Measurements from ENCODE around the gene TMEM132D.

The TMEM132D gene

DNA sequence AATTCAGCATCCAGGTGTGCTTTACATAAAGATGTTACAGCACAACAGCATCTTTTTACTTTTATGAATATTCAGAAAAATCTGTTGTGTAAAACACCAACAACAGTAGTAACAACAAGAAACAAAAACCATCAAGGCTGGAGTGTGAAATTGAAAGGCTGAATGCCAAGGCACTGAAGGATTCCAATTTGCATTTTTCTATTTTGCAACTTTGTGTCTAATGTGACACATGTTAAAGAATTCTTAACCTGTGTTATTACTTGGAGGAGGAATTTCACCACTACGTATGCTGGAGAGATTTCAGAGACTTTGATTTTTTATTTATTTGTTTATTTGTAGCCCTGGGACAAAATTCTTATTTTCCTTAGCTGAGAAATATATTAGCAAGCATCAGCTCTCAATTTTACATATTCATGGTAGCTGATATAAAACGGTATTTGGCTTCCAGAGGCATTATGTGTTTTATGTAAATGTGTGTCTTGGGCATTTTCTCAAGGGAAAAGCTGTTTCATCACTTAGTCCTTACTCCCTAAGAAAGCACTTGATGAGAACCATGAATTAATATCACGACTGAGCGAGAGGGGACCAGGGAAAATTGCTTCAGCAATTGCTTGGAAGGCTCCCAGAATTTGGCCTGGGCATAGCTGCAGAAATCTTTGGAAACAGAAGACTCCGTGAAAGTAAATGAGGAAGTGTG lies 475.4 kb downstream of the TMEM132D start:
- no peak for ATAC-seq (ENCODE audit: low read depth)
- Mint-ChIP-seq H3K27ac (no peak overlapping the region), H3K36me3 (no peaks in the 10 kb centered on the region), H3K4me3 (no peak overlapping the region), H3K9me3 (peaks cover 7% of the 10 kb centered on the region), H3K4me1 (no peaks in the 10 kb centered on the region), H3K27me3 (no peaks in the 10 kb centered on the region)
- DNase-seq (ENCODE audit: low spot score in 2 of 2), result no peak

- DNase-seq (ENCODE audit: low spot score in 2 of 2) (no peak), ATAC-seq (ENCODE audit: low read depth) (no peak)
- no peak overlapping the region for H3K4me3 Mint-ChIP-seq
- H3K4me1 Mint-ChIP-seq, result no peaks in the 10 kb centered on the region
- peaks cover 3% of the 10 kb centered on the region for H3K9me3 Mint-ChIP-seq
- no peak overlapping the region for H3K27ac Mint-ChIP-seq
- no peaks in the 10 kb centered on the region for H3K36me3 Mint-ChIP-seq
- no peaks in the 10 kb centered on the region for H3K27me3 Mint-ChIP-seq
These were observed 480.7 kb downstream of the TMEM132D start for GRCh38 chr12:129423041-129423580.

- Mint-ChIP-seq H3K27ac (no peak overlapping the region), H3K27me3 (no peaks in the 10 kb centered on the region), H3K36me3 (no peaks in the 10 kb centered on the region), H3K9me3 (peaks cover 7% of the 10 kb centered on the region), H3K4me1 (no peaks in the 10 kb centered on the region), H3K4me3 (no peak overlapping the region)
- DNase-seq (ENCODE audit: low spot score in 2 of 2) (no peak), ATAC-seq (ENCODE audit: low read depth) (no peak)
These were observed 490.5 kb downstream of the TMEM132D start for GRCh38 chr12:129413295-129413694.

DNA sequence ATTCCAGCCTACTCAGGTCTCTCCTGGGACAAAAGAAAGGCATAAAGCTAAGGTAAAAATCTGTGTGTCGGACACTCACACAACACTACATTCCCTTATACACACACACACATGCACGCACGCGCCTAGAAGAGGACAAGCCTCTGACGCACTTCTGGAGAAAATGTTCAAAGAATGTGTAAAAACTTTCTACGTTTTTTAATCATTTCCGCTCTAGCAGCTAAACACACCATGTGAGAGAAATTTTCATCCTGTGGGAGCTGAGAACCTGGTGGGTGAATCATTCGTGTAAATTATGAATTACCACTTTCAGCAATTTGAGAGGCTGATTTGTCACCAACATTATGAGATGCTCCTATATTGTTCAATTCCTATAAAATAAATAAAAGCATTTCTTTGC lies 494.5 kb downstream of the TMEM132D start:
- ATAC-seq (ENCODE audit: low read depth) (no peak), DNase-seq (ENCODE audit: low spot score in 2 of 2) (no peak)
- no peaks in the 10 kb centered on the region for H3K36me3 Mint-ChIP-seq
- no peak overlapping the region for H3K4me3 Mint-ChIP-seq
- no peaks in the 10 kb centered on the region for H3K27me3 Mint-ChIP-seq
- H3K4me1 Mint-ChIP-seq, result no peaks in the 10 kb centered on the region
- no peak overlapping the region for H3K27ac Mint-ChIP-seq
- peaks cover 3% of the 10 kb centered on the region for H3K9me3 Mint-ChIP-seq

DNA sequence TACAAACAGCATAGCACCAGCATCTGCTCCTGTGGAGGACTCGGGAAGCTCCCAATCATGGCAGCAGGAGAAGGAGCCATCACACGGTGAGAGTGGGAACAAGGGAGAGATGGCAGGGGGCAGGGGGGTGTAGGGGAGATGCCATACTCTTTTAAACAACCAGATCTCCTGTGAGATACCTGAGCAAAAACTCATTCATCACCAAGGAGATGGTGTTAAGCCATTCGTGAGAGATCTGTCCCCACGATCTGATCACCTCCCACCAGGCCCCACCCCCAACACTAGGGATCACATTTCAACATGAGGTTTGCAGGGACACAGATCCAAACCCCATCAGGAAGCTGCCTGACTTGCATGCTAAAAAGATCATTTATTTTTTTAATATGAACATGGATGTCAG lies 499.3 kb downstream of the TMEM132D start:
- H3K4me1 Mint-ChIP-seq, result no peaks in the 10 kb centered on the region
- ATAC-seq (ENCODE audit: low read depth), result no peak

DNA sequence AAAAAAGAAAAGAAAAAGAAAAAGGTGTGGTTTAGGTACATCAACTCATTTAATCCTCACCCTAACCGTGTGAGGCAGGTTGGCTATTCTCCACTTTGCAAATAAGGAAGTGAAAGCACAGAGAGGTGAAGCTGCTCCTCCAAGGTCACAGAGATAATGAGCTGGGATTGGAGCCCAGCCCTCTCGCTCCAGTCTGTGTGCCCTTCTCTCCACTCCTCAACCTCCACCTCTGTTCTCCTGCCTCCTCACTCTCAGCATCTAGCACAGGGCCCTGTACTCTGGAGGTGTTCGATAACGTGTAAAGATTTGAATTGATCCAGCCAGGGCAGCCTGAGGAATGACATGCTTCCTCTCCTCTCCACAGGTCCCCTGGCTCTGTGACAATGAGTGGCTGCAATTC lies 502.3 kb downstream of the TMEM132D start:
- Mint-ChIP-seq H3K9me3 (peaks cover 9% of the 10 kb centered on the region), H3K36me3 (no peaks in the 10 kb centered on the region), H3K4me1 (no peaks in the 10 kb centered on the region), H3K4me3 (no peak overlapping the region), H3K27me3 (no peaks in the 10 kb centered on the region), H3K27ac (no peak overlapping the region)
- no peak for DNase-seq (ENCODE audit: low spot score in 2 of 2)
- ATAC-seq (ENCODE audit: low read depth), result no peak

More for the DNA sequence above, 499.3 kb downstream of the TMEM132D start:
- Mint-ChIP-seq H3K4me3 (no peak overlapping the region), H3K9me3 (peaks cover 4% of the 10 kb centered on the region), H3K36me3 (no peaks in the 10 kb centered on the region), H3K27me3 (no peaks in the 10 kb centered on the region), H3K27ac (no peak overlapping the region)
- no peak for DNase-seq (ENCODE audit: low spot score in 2 of 2)

- Mint-ChIP-seq H3K4me1 (no peaks in the 10 kb centered on the region), H3K27ac (no peak overlapping the region), H3K9me3 (peaks cover 2% of the 10 kb centered on the region), H3K36me3 (no peaks in the 10 kb centered on the region), H3K27me3 (no peaks in the 10 kb centered on the region), H3K4me3 (no peak overlapping the region)
- no peak for ATAC-seq (ENCODE audit: low read depth)
- DNase-seq (ENCODE audit: low spot score in 2 of 2), result no peak
These were observed 509.5 kb downstream of the TMEM132D start for GRCh38 chr12:129394177-129394825.

GRCh38 chr12:129393357-129393937 lies 510.4 kb downstream of the TMEM132D start:
- H3K27ac Mint-ChIP-seq, result no peak overlapping the region
- ATAC-seq (ENCODE audit: low read depth), result no peak

GRCh38 chr12:129385637-129385990 lies 518.2 kb downstream of the TMEM132D start:
- Mint-ChIP-seq H3K36me3 (no peaks in the 10 kb centered on the region), H3K27me3 (no peaks in the 10 kb centered on the region), H3K9me3 (no peaks in the 10 kb centered on the region), H3K4me3 (no peak overlapping the region), H3K4me1 (no peaks in the 10 kb centered on the region), H3K27ac (no peak overlapping the region)
- DNase-seq (ENCODE audit: low spot score in 2 of 2), result no peak
- no peak for ATAC-seq (ENCODE audit: low read depth)

More at GRCh38 chr12:129393357-129393937, 510.4 kb downstream of the TMEM132D start:
- DNase-seq (ENCODE audit: low spot score in 2 of 2), result no peak
- Mint-ChIP-seq H3K27me3 (no peaks in the 10 kb centered on the region), H3K4me1 (no peaks in the 10 kb centered on the region), H3K4me3 (no peak overlapping the region), H3K9me3 (no peaks in the 10 kb centered on the region), H3K36me3 (no peaks in the 10 kb centered on the region)

GRCh38 chr12:129383956-129384355 lies 519.9 kb downstream of the TMEM132D start:
- no peaks in the 10 kb centered on the region for H3K27me3 Mint-ChIP-seq
- H3K27ac Mint-ChIP-seq, result no peak overlapping the region
- no peak overlapping the region for H3K4me3 Mint-ChIP-seq
- H3K36me3 Mint-ChIP-seq, result no peaks in the 10 kb centered on the region
- no peaks in the 10 kb centered on the region for H3K9me3 Mint-ChIP-seq
- DNase-seq (ENCODE audit: low spot score in 2 of 2) (no peak), ATAC-seq (ENCODE audit: low read depth) (no peak)
- H3K4me1 Mint-ChIP-seq, result no peaks in the 10 kb centered on the region

DNA sequence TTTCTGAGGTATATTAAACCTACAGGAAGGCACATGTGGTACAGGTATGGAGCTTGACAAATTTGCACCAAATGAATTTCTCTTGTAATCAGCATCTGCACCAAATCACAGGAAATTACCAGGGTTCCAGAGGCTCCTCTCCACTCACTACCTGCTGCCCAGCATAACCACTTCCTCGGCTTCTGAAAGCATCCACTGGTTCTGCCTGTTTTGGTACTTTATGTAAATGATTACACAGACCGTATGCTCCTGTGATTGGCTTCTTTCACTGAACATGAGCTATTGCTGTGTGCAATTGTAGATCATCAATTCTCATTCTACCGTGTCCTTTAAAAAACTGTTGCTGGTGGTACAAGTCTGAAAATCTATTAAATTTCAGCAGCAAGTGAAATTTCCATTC lies 522.1 kb downstream of the TMEM132D start:
- no peak overlapping the region for H3K4me3 Mint-ChIP-seq
- no peak overlapping the region for H3K27ac Mint-ChIP-seq
- H3K27me3 Mint-ChIP-seq, result no peaks in the 10 kb centered on the region
- H3K9me3 Mint-ChIP-seq, result no peaks in the 10 kb centered on the region
- H3K4me1 Mint-ChIP-seq, result no peaks in the 10 kb centered on the region
- no peaks in the 10 kb centered on the region for H3K36me3 Mint-ChIP-seq
- DNase-seq (ENCODE audit: low spot score in 2 of 2) (no peak), ATAC-seq (ENCODE audit: low read depth) (no peak)

DNA sequence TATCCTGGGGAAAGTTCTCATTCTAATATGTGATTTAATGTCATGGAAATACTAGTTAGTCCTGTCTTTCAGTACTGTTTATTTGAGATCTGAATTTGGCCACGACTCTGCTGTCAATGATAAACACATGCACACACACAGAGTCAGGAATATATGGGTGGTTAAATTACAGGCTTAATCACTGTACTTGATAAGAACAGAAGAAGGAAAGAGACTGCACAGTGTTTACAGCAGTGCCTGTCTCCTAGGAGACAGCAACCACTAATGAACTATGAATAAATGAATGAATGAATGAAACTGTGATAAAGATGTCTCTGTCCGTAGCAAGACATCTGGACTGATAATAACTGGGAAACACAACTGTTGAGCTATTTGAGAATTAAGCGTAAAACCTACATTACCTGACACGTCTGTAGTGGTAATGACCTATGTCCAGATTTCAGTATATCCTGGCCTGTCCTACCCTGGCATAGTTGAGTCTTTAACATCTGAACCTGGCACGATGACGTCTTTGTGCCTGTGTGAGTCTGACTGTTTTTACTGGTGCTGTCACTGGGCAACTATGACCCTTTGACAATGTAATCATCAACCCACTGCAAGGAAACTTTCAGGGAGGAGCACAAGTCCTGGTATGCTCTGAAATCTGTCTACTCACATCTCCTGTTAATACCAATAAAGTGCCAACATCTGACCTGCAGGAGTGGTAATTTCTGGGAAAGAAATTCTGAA lies 524.6 kb downstream of the TMEM132D start:
- H3K27ac Mint-ChIP-seq, result no peak overlapping the region
- peaks cover 2% of the 10 kb centered on the region for H3K9me3 Mint-ChIP-seq
- no peaks in the 10 kb centered on the region for H3K27me3 Mint-ChIP-seq
- no peak overlapping the region for H3K4me3 Mint-ChIP-seq
- no peak for DNase-seq (ENCODE audit: low spot score in 2 of 2)
- H3K36me3 Mint-ChIP-seq, result no peaks in the 10 kb centered on the region
- no peak for ATAC-seq (ENCODE audit: low read depth)
- no peaks in the 10 kb centered on the region for H3K4me1 Mint-ChIP-seq

DNA sequence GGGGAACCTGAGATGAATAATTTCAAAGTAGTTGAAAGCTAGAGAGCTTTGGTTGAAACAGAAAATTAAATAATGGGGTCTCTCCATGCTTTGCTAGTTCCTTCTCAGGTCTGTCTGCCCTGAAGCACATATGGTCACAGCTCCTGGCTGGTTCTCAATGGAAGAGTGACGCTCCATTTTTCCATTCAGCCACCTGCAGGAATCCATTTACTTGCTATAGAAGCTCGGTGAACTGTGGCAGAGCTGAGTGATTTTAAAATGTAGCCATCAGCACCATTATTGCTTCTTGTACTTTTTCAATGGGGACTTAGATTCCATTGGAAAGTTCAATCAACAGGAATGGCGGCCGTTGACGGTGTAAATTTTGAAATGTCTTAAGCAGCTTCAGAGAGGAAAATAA lies 525.3 kb downstream of the TMEM132D start:
- Mint-ChIP-seq H3K27me3 (no peaks in the 10 kb centered on the region), H3K4me3 (no peak overlapping the region), H3K9me3 (peaks cover 2% of the 10 kb centered on the region), H3K36me3 (no peaks in the 10 kb centered on the region), H3K27ac (no peak overlapping the region), H3K4me1 (no peaks in the 10 kb centered on the region)
- ATAC-seq (ENCODE audit: low read depth), result no peak
- DNase-seq (ENCODE audit: low spot score in 2 of 2), result no peak

GRCh38 chr12:129373746-129374145 lies 530.1 kb downstream of the TMEM132D start:
- DNase-seq (ENCODE audit: low spot score in 2 of 2) (no peak), ATAC-seq (ENCODE audit: low read depth) (no peak)
- Mint-ChIP-seq H3K36me3 (no peaks in the 10 kb centered on the region), H3K4me3 (no peak overlapping the region), H3K27me3 (peaks cover 2% of the 10 kb centered on the region), H3K4me1 (no peaks in the 10 kb centered on the region), H3K27ac (no peak overlapping the region), H3K9me3 (peaks cover 2% of the 10 kb centered on the region)

All from memory B cell (primary cell).